Measurements from ENCODE around the gene SOD3. TPM values are rescaled to one million over a fixed set of nuclear protein-coding genes. Genes with fewer than 3 reads are reported as not detected.

Gene SOD3
- total RNA-seq, 1 experiment from 2014 or later = 4.1 TPM

- TF ChIP-seq ZNF281 (CRISPR knock-in tag; IDR thresholded peaks at IDR 0.05) = no peak
- no peak for TF ChIP-seq PREB (CRISPR knock-in tag; IDR thresholded peaks at IDR 0.05; ENCODE audit: borderline replicate concordance)
- no peak for TF ChIP-seq GRHL2 (CRISPR knock-in tag; IDR thresholded peaks at IDR 0.05; ENCODE audit: insufficient replicate concordance, severe bottlenecking)
Measured at GRCh38 chr4:24777536-24778463, 17.6 kb upstream of the SOD3 start (continued).

- ChIA-PET POLR2A (no interaction called here), CTCF (interaction anchor here (1.6 kb wide), 1 partner anchor 15 kb away, joined by 5 read pairs; no protein-coding TSS in a partner anchor)
- no peaks in the 10 kb centered on the region; the same call in 1 of the 2 replicates for H3K27me3 Mint-ChIP-seq (ENCODE audit: low read depth)
- no peak overlapping the region for H3K27ac Mint-ChIP-seq
- H3K4me1 Mint-ChIP-seq = peaks cover 21% of the 10 kb centered on the region
- H3K9me3 Mint-ChIP-seq = no peaks in the 10 kb centered on the region
- TF ChIP-seq NFATC4 (CRISPR knock-in tag; IDR thresholded peaks at IDR 0.05) = no peak
- no peak for TF ChIP-seq E2F5 (CRISPR knock-in tag; IDR thresholded peaks at IDR 0.05)
- no peak for TF ChIP-seq CREM (CRISPR knock-in tag; IDR thresholded peaks at IDR 0.05)
- TF ChIP-seq RELA (CRISPR knock-in tag; IDR thresholded peaks at IDR 0.05; ENCODE audit: borderline replicate concordance) = no peak
- TF ChIP-seq TP53 (CRISPR knock-in tag; IDR thresholded peaks at IDR 0.05) = no peak
- TF ChIP-seq NR1H2 (CRISPR knock-in tag; IDR thresholded peaks at IDR 0.05) = no peak
- no peak for TF ChIP-seq SOX15 (CRISPR knock-in tag; IDR thresholded peaks at IDR 0.05)
- TF ChIP-seq ZNF263 (CRISPR knock-in tag; IDR thresholded peaks at IDR 0.05; ENCODE audit: low read depth) = no peak
- no peak for TF ChIP-seq ZNF425 (CRISPR knock-in tag; conservative IDR thresholded peaks at IDR 0.05)
- no peak for TF ChIP-seq SMAD4 (CRISPR knock-in tag; IDR thresholded peaks at IDR 0.05)
- TF ChIP-seq ZBTB21 (CRISPR knock-in tag; IDR thresholded peaks at IDR 0.05; ENCODE audit: borderline replicate concordance) = no peak
- TF ChIP-seq E2F4 (CRISPR knock-in tag; IDR thresholded peaks at IDR 0.05; ENCODE audit: borderline replicate concordance, low read depth) = no peak
- TF ChIP-seq SMAD3 (CRISPR knock-in tag; IDR thresholded peaks at IDR 0.05; ENCODE audit: borderline replicate concordance) = no peak
- TF ChIP-seq EMX1 (CRISPR knock-in tag; IDR thresholded peaks at IDR 0.05) = no peak
- no peak for TF ChIP-seq ZNF671 (CRISPR knock-in tag; IDR thresholded peaks at IDR 0.05)
- no peak for TF ChIP-seq ETV6 (CRISPR knock-in tag; IDR thresholded peaks at IDR 0.05)
- TF ChIP-seq ZNF317 (CRISPR knock-in tag; IDR thresholded peaks at IDR 0.05; ENCODE audit: borderline replicate concordance, low read depth) = no peak
- no peak for DNase-seq (ENCODE audit: low spot score)
- H3K4me3 Mint-ChIP-seq = no peak overlapping the region
- no peaks in the 10 kb centered on the region for H3K36me3 Mint-ChIP-seq
- no peak for ATAC-seq
Measured at GRCh38 chr4:24778464-24779225, 16.7 kb upstream of the SOD3 start.
